Measurements from ENCODE around the gene ZFP91.

DNA sequence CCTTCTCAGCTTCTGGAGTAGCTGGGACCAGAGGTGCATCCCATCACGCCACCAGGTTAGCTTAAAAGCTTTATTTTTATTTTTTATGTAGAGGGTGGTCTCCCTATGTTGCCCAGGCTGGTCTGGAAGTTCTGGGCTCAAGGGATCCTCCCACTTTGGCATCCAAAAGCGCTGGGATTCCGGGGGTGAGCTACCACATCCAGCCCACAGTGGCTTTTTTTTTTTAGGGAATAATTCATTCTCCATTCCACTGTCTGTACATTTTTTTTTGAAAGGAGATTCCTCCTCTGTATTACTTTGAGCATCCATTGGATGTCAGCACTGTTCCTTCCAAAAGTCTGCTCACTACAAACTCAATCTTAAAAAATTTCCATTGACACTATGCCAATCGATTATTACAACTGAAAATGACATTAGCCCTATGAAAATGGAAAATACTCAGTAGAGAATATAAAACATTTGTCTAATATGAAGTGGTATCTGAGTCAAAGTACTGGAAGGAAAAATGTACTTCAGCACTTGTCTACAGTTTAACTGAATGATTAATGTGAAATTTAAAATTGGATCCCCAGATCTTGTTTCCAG lies 1.9 kb upstream of the ZFP91 start:
- TF ChIP-seq POLR2AphosphoS5 (IDR thresholded peaks at IDR 0.05; ENCODE audit: low read depth, low read length) (no peak), TAF1 (IDR thresholded peaks at IDR 0.05; ENCODE audit: borderline replicate concordance, insufficient read depth, low read length) (no peak)
